ENCODE results near the gene PLEKHA7.

DNA sequence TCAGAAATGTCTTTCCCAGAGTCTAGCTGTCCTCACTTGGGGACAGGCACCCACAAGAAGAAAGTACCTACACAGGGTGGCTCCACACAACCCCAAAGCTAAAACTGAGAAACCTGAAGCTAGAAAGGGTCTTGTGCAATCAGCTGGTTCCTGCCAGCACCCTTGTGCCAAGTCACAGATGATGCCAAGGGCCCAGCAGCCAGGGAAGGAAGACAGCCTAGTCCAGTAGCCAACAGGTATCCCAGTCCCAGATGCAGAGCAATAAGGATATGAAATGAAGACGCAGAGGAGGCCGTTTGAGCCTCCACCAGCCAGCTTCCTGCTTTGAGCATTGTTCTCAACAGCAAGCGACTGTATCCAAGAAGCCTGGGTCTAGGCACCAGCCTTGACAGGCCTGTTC, 6.1 kb downstream of the PLEKHA7 start:
- TF ChIP-seq EZH2 (IDR thresholded peaks at IDR 0.05; ENCODE audit: insufficient read depth, poor library complexity, severe bottlenecking) (no peak), EZH2phosphoT487 (IDR thresholded peaks at IDR 0.05; ENCODE audit: insufficient read depth, low read depth) (no peak)
